Measurements from ENCODE around the gene PEF1. TPM values are rescaled to one million over a fixed set of nuclear protein-coding genes. Genes with fewer than 3 reads are reported as not detected.

The PEF1 gene, protein sequence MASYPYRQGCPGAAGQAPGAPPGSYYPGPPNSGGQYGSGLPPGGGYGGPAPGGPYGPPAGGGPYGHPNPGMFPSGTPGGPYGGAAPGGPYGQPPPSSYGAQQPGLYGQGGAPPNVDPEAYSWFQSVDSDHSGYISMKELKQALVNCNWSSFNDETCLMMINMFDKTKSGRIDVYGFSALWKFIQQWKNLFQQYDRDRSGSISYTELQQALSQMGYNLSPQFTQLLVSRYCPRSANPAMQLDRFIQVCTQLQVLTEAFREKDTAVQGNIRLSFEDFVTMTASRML
- 100 to 1,000 TPM in 1 of 4 donors, 10 to 100 TPM in 3; 61.5 to 101 (median 92.9) TPM for total RNA-seq

DNA sequence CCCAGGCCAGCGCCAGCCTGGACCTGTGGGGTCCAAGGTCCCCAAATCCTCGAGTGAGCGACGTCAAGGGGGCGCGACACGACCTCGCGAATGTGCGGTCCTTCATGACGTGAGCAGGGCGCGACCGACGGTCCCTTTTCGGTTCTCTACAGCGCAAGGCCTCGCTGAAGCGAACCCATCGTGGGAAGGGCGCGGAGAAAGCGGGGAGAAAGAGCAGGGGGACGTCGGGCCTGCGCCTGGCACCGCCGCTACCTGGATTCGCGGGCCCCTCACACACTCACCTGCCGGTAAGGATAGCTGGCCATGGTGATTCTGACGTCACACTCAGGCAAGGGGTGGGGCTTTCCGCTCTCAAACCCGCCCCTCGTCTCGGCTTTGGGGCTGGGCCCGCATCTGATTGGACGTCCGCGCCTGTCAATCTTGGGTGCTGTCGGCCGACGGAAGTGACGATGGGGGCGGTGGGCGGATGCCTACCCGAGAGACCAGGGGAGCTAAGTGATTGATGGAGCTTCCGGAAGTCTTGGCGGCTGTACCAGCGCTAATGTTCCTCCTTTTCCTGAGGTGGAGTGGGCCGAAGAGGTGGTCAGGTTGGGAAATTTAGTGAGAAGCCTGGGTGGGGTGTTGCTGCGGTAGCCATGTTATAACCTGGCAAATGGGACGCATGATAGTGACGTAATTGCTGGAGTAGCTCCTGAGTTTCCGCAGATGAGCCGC, at the start of gene PEF1:
PEF1 (minus strand) TSS at position 317 of the 714 bp plus-strand sequence; CDS start at position 305, 12 bp downstream.
- TF ChIP-seq CTCF (IDR thresholded peaks at IDR 0.05) (no peak), POLR2AphosphoS5 (IDR thresholded peaks at IDR 0.05) (peak; percentile 74 to 96), EP300 (IDR thresholded peaks at IDR 0.05) (peak; percentile 42), POLR2A (IDR thresholded peaks at IDR 0.05; ENCODE audit: low read depth) (peak; percentile 83)
- 0% methylated on average over 18 of the region's 56 CpGs for WGBS
- intact Hi-C loops (cut with DNase I) = no loop called here

DNA sequence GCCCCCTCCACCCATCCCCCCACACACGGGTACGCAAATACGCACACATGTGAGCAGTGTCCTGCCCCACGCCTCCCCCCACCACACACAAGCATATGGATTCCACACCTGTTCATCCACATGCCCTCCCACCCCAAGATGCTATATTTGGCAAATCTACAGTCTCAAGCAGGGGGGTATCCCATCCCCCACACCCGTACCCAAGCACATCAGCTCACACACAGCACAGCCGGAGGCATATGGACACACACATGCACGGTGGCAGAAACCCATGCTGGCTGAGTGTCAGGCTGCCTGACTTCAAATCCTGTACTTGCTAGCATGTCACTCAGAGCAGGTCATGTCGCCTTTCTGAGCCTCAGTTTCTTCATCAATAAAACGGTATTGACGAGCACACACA, 48.6 kb upstream of the PEF1 start:
- TF ChIP-seq POLR2AphosphoS5 (IDR thresholded peaks at IDR 0.05) = no peak
- no peak for TF ChIP-seq POLR2A (IDR thresholded peaks at IDR 0.05; ENCODE audit: low read depth)
- TF ChIP-seq EP300 (IDR thresholded peaks at IDR 0.05) = no peak
- TF ChIP-seq CTCF (IDR thresholded peaks at IDR 0.05) = no peak
- WGBS = 86% methylated on average over 8 of the region's 10 CpGs
- H3K4me1 ChIP-seq = peaks cover 0 to 33% (median 26%) of the 10 kb centered on the region in 4 donors
- peaks cover 0 to 67% (median 20%) of the 10 kb centered on the region in 4 donors for H3K36me3 ChIP-seq
- intact Hi-C loops (cut with DNase I) = no loop called here
- no peak overlapping the region for H3K4me3 ChIP-seq
- no peak overlapping the region for H3K27ac ChIP-seq (replicated peaks in 1 of 4)
- no peak for DNase-seq (ENCODE audit: extremely low spot score)
- H3K27me3 ChIP-seq = no peaks in the 10 kb centered on the region
- H3K9me3 ChIP-seq = no peaks in the 10 kb centered on the region

More for the DNA sequence above, at the start of gene PEF1:
- Histone ChIP-seq H3K27me3 (no peaks in the 10 kb centered on the region), H3K27ac (replicated peaks in 1 of 4) (peak within 1 kb of the TSS; percentile 92 to 99 (median 96)), H3K9me3 (no peaks in the 10 kb centered on the region), H3K4me3 (peak within 1 kb of the TSS; percentile 70 to 93 (median 82)), H3K4me1 (peaks cover 50 to 59% (median 55%) of the 10 kb centered on the region in 4 donors), H3K36me3 (no peaks in the 10 kb centered on the region)
- peak; percentile 100 for DNase-seq (ENCODE audit: extremely low spot score)

GRCh38 chr1:31691951-31692350, 47.3 kb upstream of the PEF1 start:
- H3K9me3 ChIP-seq = no peaks in the 10 kb centered on the region
- H3K4me1 ChIP-seq = peaks cover 0 to 37% (median 34%) of the 10 kb centered on the region in 4 donors
- H3K36me3 ChIP-seq = peaks cover 0 to 55% (median 14%) of the 10 kb centered on the region in 4 donors
- WGBS = 84% methylated on average over 8 of the region's 11 CpGs
- intact Hi-C loops (cut with DNase I) = no loop called here
- no peak for DNase-seq (ENCODE audit: extremely low spot score)
- no peaks in the 10 kb centered on the region for H3K27me3 ChIP-seq
- H3K27ac ChIP-seq (replicated peaks in 1 of 4) = no peak overlapping the region
- TF ChIP-seq EP300 (IDR thresholded peaks at IDR 0.05) (no peak), POLR2AphosphoS5 (IDR thresholded peaks at IDR 0.05) (no peak), POLR2A (IDR thresholded peaks at IDR 0.05; ENCODE audit: low read depth) (no peak), CTCF (IDR thresholded peaks at IDR 0.05) (no peak)
- H3K4me3 ChIP-seq = no peak overlapping the region

DNA sequence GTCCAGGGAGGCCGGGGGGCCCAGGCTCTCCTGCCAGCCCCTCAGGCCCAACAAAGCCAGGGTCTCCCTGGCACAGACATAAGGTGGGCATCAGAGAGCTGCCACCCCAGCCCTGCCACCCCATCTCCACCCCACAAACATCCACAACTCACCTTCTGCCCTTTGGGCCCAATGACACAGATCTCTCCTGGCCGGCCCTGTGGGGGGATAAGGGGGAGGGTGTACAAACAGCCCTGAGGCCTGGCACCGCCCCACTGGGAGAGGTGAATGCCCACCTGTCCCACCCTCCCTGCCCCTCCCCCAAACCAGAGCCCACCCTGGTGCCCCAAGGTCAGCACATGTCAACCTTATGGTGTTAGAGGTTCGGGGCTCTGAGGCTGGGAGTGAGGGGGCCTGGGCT, 46.8 kb upstream of the PEF1 start:
- no peaks in the 10 kb centered on the region for H3K9me3 ChIP-seq
- H3K4me3 ChIP-seq = no peak overlapping the region
- H3K4me1 ChIP-seq = peaks cover 0 to 36% (median 29%) of the 10 kb centered on the region in 4 donors
- H3K27me3 ChIP-seq = no peaks in the 10 kb centered on the region
- DNase-seq (ENCODE audit: extremely low spot score) = no peak
- no peak overlapping the region for H3K27ac ChIP-seq (replicated peaks in 1 of 4)
- TF ChIP-seq CTCF (IDR thresholded peaks at IDR 0.05) (no peak), EP300 (IDR thresholded peaks at IDR 0.05) (no peak), POLR2AphosphoS5 (IDR thresholded peaks at IDR 0.05) (no peak), POLR2A (IDR thresholded peaks at IDR 0.05; ENCODE audit: low read depth) (no peak)
- intact Hi-C loops (cut with DNase I) = no loop called here
- H3K36me3 ChIP-seq = peaks cover 0 to 50% (median 14%) of the 10 kb centered on the region in 4 donors
- 77% methylated on average over 1 of the region's 4 CpGs for whole genome bisulfite sequencing
